K562 treated with DMSO at 1 percent for 24 hours (cell line): ENCODE measurements around the gene ARL8A. TPM values are rescaled to one million over a fixed set of nuclear protein-coding genes. Genes with fewer than 3 reads are reported as not detected.

Experiments used
- total RNA-seq: library from RNA; unstranded; fragments of 300-600 nt; gene quantifications from 2 replicates; pipeline ENCODE4 v1.2.3, GENCODE V29; 2022; ENCODE audit warnings: low read depth; ENCODE audit not compliant: insufficient read depth

ARL8A gene
- total RNA-seq = 27.5 and 35.0 TPM in 2 replicates

DNA sequence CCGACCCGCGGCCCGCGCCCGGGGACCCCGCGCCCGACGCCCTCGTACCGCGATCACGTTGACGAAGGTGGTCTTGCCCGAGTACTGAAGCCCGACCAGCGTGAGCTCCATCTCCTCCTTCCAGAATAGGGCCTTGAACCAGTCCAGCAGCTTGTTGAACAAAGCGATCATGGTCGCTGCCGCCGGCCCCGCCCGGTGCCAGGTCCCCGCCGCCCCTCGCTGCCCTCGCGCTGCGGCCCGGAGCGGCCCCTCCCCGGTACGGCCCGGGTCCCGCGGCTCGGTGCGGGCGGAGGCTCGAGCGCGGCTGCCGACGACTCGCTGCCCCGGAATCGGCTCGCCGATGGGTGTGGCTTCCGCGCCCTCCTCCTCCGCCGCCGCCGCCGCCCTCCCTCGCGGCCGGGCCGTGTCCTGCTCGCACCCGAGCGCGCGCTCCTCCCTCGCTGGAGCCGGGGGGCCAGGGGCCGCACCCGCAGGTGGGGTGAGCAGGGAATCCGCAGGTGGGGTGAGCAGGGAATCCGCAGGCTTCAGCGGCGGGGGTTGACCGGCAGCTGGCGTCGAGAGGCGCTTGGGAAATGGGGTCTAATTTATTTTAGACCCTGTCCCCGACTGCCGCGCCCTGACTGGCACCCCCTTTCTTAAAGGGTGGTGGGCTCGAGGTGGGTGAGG is at the start of gene ARL8A:
ARL8A (minus strand) TSS at position 336 of the 666 bp plus-strand sequence; CDS start at position 171, 165 bp downstream.

DNA sequence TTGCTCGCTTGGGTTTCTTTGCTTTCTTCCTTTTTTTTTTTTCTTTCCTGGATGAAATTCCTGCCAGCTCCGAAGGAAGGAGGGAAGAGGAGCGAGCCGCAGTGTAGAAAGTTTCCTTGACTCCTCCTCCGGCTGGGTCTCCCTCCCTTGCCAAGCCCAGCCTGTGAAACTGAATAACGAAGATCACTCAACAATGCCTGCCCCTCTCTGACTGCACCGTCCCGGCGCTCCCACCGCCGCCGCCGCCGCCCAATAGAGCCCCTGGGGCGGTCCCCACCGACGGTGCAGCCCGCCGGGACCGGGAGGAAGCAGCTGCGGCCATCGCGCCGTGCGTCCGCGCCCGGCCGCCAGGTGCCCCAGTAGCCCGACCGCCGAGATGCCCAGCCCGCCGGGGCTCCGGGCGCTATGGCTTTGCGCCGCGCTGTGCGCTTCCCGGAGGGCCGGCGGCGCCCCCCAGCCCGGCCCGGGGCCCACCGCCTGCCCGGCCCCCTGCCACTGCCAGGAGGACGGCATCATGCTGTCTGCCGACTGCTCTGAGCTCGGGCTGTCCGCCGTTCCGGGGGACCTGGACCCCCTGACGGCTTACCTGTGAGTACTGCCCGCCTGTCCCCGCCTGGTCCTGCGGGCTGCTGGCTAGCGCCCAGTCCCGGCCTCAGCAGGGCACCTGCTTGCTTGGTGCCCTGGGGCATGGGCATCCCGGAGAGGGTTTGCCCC is 49.2 kb upstream of the ARL8A start, which contains the start of gene LGR6:
LGR6 (plus strand) TSS at position 186 of the 714 bp plus-strand sequence; CDS start at position 377, 191 bp downstream.

DNA sequence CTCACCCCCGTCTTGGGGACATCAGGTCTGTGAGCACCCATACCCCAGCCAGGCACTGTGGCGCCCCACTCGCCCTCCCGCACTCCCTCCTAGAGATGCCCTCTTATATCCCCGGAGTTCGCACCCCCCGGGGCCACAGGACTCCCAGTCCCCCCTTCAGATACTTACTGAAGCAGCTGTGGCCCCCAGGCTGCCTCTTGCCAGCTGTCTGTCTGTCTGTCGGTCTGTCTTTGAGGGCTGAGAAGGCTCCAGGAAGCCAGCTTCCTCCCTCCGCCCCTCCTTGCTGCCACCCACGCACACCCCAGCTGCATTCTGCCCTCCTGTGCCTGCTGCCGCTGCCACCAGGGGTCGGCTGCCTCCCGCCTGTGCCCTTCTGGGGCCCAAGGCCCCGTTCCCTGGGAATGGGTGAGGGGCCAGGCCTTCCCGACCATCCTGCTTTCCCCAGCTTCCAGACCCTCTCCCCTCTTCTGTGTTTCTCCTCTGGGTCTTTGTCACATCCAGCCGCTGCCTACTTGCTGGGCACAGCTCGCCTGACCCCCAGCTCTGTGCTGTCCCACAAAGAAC is 15.9 kb upstream of the ARL8A start, which contains the start of gene PTPN7:
PTPN7 (minus strand) TSS at position 226 of the 564 bp plus-strand sequence. CDS start 1,200 bp downstream, outside the sequence.

DNA sequence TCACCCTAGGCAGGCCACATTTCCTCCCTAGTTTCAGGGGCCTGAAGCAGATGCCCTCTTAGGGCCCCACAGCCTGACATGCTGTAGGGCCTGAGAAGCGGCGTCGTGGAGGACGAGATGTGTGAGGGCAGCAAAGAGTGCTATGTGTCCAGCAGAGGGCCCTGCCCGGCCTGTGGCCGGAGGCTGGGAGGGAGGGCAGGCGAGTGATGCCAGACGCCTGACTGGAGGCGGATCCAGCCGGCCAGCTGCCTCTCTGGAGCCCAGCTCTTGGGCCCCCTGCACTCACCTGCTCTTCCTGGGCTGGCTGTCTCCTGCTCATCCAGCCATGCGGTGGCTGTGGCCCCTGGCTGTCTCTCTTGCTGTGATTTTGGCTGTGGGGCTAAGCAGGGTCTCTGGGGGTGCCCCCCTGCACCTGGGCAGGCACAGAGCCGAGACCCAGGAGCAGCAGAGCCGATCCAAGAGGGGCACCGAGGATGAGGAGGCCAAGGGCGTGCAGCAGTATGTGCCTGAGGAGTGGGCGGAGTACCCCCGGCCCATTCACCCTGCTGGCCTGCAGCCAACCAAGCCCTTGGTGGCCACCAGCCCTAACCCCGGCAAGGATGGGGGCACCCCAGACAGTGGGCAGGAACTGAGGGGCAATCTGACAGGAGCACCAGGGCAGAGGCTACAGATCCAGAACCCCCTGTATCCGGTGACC is 21.8 kb downstream of the ARL8A start, which contains the start of gene GPR37L1:
GPR37L1 (plus strand) TSS at position 279 of the 697 bp plus-strand sequence; CDS start at position 326, 47 bp downstream.

Other genes starting within 250 kb of the ARL8A start
- 3.4 and 3.9 TPM in 2 replicates for gene LMOD1, start 198.2 kb downstream of the ARL8A start, total RNA-seq
- gene TIMM17A, start 189.2 kb downstream of the ARL8A start, total RNA-seq = 58.4 and 73.5 TPM in 2 replicates
- 173 and 183 TPM in 2 replicates for gene RNPEP, start 162.1 kb downstream of the ARL8A start, total RNA-seq
- gene ELF3, start 134.2 kb downstream of the ARL8A start, total RNA-seq = 1.1 TPM in 2 replicates
- gene GPR37L1, start 21.8 kb downstream of the ARL8A start, total RNA-seq = not detected in 2 replicates
- gene PTPN7, start 15.9 kb upstream of the ARL8A start, total RNA-seq = 32.5 and 34.9 TPM in 2 replicates
- gene LGR6, start 49.1 kb upstream of the ARL8A start, total RNA-seq = 0.16 TPM in 1 of 2 replicates, not detected in the other
- gene UBE2T, start 197.2 kb upstream of the ARL8A start, total RNA-seq = 143 and 151 TPM in 2 replicates
- gene PPP1R12B, start 204.0 kb upstream of the ARL8A start, total RNA-seq = 5.3 and 8.2 TPM in 2 replicates